Skeletal muscle cell (primary cell): Measurements from ENCODE around the gene ANKLE2.
"Not testable (repeated sequence)": the region's sequence is repeated elsewhere in the genome, so short reads cannot be mapped to it uniquely, and the experiment has no call there.

Source experiments
- DNase-seq: peaks from one replicate; pipeline ENCODE4 v3.0.0-alpha.2; 2010; ENCODE audit warnings: low read depth
- H3K4me3 ChIP-seq: 2 replicates; pipeline ENCODE4 v1.5.1; 2011; ENCODE audit warnings: low read depth, mild to moderate bottlenecking, control low read depth, low read length, moderate library complexity

ANKLE2 gene

GRCh38 chr12:132754160-132754932 is 7.3 kb downstream of the ANKLE2 start:
- no peak overlapping the region for H3K4me3 ChIP-seq
- DNase-seq = no peak

DNA sequence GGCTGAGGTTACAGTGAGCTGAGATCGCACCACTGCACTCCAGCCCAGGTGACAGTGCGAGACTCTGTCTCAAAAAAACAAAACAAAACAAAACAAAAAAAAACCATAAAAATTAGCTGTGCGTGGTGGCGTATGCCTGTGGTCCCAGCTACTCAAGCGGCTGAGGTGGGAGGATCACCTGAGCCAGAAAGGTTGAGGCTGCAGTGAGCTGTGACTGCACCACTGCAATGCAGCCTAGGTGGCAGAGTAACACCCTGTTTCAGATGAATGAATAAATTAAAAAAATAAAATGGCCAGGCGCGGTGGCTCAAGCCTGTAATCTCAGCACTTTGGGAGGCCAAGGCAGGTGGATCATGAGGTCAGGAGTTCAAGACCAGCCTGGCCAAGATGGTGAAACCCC is 8.0 kb downstream of the ANKLE2 start:
- H3K4me3 ChIP-seq, DNase-seq: not testable (repeated sequence)

- H3K4me3 ChIP-seq = no peak overlapping the region
- no peak for DNase-seq
Measured at GRCh38 chr12:132748319-132748718, 13.3 kb downstream of the ANKLE2 start.

DNA sequence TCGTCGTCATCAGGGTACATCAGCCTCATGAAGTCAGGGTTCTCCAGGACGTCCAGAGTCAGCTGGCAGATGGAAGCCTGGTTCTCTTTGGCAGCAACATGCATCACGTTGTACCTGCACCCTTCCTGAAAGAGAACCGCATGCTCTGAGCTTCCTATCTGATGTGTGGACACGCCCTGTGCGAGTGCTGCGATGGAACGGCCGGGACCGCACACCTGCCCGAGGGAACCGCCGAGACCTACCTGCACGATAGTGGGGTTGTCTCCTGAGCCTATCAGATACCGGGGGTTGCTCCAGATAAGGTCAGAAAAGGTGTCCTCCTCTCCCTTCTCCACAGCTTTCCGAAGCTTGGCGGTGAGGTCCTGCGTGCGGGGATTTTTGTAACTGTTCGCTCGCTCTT is 13.7 kb downstream of the ANKLE2 start:
- H3K4me3 ChIP-seq = no peak overlapping the region
- no peak for DNase-seq

DNA sequence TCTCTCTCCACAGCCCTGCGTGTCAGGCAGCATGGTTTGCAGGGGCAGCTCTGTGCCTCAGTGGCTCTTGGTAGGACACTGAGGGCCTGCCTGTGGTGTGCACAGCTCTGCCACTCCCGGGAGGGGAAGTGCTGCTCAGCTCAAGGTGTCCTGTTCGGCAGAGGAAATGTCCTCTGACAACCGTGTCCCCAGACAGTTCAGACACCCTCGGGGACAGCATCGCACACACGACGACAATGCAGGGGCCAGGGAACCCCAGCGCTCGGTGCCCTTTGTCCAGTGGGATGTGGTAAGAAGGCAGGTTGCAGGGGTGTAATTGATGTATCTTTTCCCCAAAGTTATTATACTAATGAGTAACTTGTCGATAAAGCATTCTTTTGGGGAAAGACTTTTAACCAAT is 14.2 kb downstream of the ANKLE2 start:
- no peak for DNase-seq

GRCh38 chr12:132746613-132747012 is 15.0 kb downstream of the ANKLE2 start:
- no peak for DNase-seq
- H3K4me3 ChIP-seq = no peak overlapping the region

More for the DNA sequence above, 14.2 kb downstream of the ANKLE2 start:
- no peak overlapping the region for H3K4me3 ChIP-seq

DNA sequence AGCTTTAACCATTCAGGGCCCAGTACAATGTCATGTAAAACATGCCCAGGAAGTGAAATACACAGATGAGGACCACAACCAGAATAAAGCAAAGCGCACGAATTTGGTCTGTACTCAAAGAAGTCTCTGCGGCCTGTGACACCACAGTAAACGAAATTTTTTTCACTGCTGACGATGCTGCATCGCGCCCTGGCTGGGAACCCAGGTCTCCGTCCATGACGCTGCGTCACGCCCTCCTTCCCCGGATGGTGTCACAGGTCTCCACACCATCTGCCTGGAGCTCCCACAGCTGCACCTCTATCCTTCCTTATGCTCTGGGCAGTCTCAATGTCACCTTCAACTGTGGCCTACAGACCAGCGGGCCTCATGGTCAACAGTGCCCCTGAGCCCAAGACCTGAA is 17.8 kb downstream of the ANKLE2 start:
- DNase-seq = no peak
- no peak overlapping the region for H3K4me3 ChIP-seq

GRCh38 chr12:132741620-132742019 is 20.0 kb downstream of the ANKLE2 start:
- no peak for DNase-seq
- no peak overlapping the region for H3K4me3 ChIP-seq

- no peak for DNase-seq
Measured at GRCh38 chr12:132740652-132741051, 21.0 kb downstream of the ANKLE2 start.

DNA sequence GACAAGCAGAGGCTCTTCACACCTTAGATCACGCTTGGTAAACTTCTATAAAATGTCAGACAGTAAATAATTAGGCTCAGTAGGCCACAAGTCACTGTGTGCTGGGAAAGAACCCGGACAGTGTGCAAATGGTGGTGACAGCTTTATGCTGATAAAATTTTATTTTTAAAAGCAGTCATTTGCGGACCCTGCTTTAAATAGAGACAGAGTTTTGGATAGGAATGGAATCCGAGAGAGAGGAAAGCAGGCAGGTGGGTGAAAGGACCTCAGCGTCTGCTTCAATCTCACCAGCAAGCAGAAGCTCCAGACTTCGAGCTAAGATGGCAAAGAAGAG is 21.4 kb downstream of the ANKLE2 start:
- no peak overlapping the region for H3K4me3 ChIP-seq
- DNase-seq = no peak

More at GRCh38 chr12:132740652-132741051, 21.0 kb downstream of the ANKLE2 start:
- H3K4me3 ChIP-seq = no peak overlapping the region

DNA sequence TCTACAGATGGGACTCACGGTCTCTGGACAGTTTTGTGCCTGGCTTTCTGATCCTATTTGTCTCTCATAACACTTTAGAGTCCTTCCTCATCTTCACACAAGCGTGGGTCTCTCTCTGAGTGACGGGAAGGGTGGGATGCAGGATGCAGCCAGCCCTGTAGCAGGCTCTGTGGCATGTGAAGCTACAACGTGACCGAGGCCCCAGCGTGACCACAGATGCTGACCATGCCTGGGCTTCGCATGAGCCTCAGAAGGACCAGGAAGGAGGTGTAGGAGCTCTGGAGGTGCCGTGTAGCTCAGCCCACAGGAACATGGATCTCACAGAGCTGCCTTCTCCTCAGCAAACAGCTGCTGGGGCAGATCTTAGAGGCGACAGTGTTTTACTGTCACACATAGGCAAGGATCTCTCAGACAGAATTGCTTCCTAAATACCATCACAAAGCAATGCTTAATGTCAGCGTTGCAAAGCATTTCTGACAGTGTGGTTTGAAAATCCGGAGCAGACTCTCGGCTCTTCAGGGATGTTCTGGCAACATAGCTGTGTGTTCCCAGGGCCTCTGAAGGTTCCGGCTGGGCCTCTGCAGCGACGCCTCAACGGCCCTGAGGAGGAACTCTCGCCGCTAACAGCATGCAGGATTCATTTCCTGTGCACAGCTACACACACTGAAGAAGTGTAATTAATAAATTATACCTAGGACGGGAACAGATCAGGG is 21.9 kb downstream of the ANKLE2 start:
- DNase-seq = no peak
- H3K4me3 ChIP-seq = no peak overlapping the region

- DNase-seq = no peak
- H3K4me3 ChIP-seq = no peak overlapping the region
Measured at GRCh38 chr12:132736913-132737312, 24.7 kb downstream of the ANKLE2 start.

DNA sequence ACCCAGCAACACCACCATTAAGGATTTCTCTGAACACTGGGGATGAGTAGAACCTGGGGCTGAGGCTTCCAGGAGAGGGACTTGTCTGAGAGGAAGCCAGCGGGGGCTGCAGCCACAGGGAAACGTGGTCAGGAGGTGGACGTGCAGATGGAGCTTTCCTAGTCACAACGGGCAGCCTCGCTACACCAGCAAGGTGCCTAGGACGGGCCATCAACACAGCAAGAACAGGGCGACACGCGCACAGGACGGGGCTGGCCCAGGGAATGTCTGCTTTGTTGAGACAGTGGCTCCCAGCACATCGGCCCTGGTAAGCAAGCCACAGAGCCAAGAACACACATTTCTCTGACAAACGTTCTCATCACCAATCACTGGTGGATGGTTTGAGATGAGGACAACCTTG is 25.3 kb downstream of the ANKLE2 start:
- no peak overlapping the region for H3K4me3 ChIP-seq
- DNase-seq = no peak

GRCh38 chr12:132735496-132735895 is 26.1 kb downstream of the ANKLE2 start:
- DNase-seq = no peak
- no peak overlapping the region for H3K4me3 ChIP-seq

GRCh38 chr12:132734206-132734605 is 27.4 kb downstream of the ANKLE2 start:
- no peak for DNase-seq

DNA sequence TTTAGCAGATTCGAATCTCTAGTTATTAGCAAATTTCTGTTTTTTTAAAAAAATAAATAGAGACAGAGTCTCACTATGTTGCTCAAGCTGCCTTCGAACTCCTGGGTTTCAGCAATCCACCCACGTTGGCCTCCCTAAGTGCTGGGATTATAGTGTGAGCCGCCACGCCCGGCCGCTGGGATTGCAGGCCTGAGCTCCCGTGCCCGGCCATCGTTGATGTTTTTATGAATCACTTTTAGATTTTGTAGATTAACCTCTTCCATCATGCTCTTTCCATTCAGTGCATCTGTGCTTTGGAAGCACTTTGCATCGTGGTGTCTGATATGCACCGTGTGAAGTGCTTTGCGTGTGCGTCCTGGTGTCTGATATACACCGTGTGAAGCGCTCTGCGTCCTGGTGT is 30.1 kb downstream of the ANKLE2 start:
- no peak overlapping the region for H3K4me3 ChIP-seq
- no peak for DNase-seq

More at GRCh38 chr12:132734206-132734605, 27.4 kb downstream of the ANKLE2 start:
- H3K4me3 ChIP-seq = no peak overlapping the region

- no peak overlapping the region for H3K4me3 ChIP-seq
- no peak for DNase-seq
Measured at GRCh38 chr12:132730353-132730752, 31.3 kb downstream of the ANKLE2 start.

- no peak for DNase-seq
- H3K4me3 ChIP-seq = no peak overlapping the region
Measured at GRCh38 chr12:132729541-132730320, 31.9 kb downstream of the ANKLE2 start.

- no peak for DNase-seq
- H3K4me3 ChIP-seq = no peak overlapping the region
Measured at GRCh38 chr12:132728502-132728901, 33.1 kb downstream of the ANKLE2 start.

- DNase-seq = no peak
- no peak overlapping the region for H3K4me3 ChIP-seq
Measured at GRCh38 chr12:132727091-132727794, 34.4 kb downstream of the ANKLE2 start.
